GM12891 (cell line): Measurements from ENCODE around the gene CERS6. TPM values are rescaled to one million over a fixed set of nuclear protein-coding genes. Genes with fewer than 3 reads are reported as not detected.
"Not testable (repeated sequence)": the region's sequence is repeated elsewhere in the genome, so short reads cannot be mapped to it uniquely, and the experiment has no call there.

Experiments
- DNase-seq: peaks from one replicate; pipeline ENCODE4 v3.0.0; 2011; ENCODE audit warnings: low spot score; ENCODE audit not compliant: insufficient read length
- FAIRE-seq: peaks from 2 replicates; lab custom pipeline; 2011; peaks lifted over from hg19 to GRCh38; lab: Jason Lieb, UNC
- PAX5 ChIP-seq: IDR thresholded peaks from 2 replicates; pipeline ENCODE4 v1.6.1; 2011; ENCODE audit warnings: low read length, moderate library complexity, mild to moderate bottlenecking; ENCODE audit not compliant: insufficient read depth, severe bottlenecking
- POLR2A ChIP-seq: IDR thresholded peaks from 2 replicates; pipeline ENCODE4 v1.6.1; 2011; ENCODE audit warnings: low read depth, low read length, control low read depth
- POLR2AphosphoS5 ChIP-seq: IDR thresholded peaks from 2 replicates; pipeline ENCODE4 v1.6.1; 2011; ENCODE audit warnings: low read depth, low read length, control low read depth
- POU2F2 ChIP-seq: IDR thresholded peaks from 2 replicates; pipeline ENCODE4 v1.6.1; 2011; ENCODE audit warnings: low read depth, mild to moderate bottlenecking, control low read depth, low read length, moderate library complexity
- SPI1 ChIP-seq: IDR thresholded peaks from 2 replicates; pipeline ENCODE4 v1.6.1; 2011; ENCODE audit warnings: low read depth, low read length, control low read depth
- TAF1 ChIP-seq: IDR thresholded peaks from 2 replicates; pipeline ENCODE4 v1.6.1; 2011; ENCODE audit warnings: low read depth, low read length, control low read depth
- polyA plus RNA-seq: library from polyadenylated mRNA; unstranded; fragments of >200 nt; gene quantifications from one replicate; pipeline ENCODE4 v1.2.1, GENCODE V29; 2012; ENCODE audit warnings: low read depth, missing spikeins, inconsistent platforms; ENCODE audit not compliant: missing spikeins

CERS6 gene
- polyA plus RNA-seq = 1.7 TPM

DNA sequence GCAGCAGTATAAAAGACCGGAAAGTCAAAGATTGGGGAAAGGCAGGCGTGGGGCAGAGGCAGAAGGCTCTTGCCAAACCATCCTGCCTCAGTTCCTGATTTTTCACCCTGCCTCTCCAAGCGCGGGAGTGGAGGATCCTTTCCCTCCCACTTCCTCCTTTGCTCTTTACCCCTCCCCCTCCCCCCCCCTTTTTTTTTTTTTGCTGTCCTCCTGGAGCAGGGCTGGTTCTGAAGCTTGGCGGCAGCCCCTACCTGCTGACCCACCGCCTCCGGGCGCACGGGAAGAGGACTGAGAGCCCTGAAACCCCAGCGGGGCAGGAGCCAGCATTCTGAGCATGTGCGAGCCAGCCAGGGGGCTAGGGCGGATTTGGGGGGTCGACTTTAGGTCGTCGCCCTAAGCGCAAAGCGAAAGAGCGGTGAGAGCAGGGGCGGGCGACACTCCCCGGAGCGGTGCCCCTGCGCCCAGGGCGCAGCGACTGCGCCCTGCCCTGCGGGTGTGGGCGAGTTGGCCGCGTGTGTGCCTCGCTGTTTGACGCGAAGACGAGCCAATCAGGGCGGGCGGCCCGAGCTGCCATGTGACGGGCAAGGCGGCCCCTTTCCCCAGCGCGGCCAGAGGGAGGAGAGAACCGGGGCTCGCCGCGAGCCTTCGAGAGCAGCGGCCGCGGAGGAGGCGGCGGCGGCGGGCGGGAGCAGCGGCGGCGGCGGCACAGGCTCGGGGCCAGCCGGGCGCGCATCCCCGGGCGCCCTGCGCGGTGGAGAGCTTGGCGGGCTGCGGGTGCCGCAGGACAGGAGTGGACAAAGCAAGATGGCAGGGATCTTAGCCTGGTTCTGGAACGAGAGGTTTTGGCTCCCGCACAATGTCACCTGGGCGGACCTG, at the start of gene CERS6:
TSS of gene CERS6 (plus strand) at position 628 of the 876 bp plus-strand sequence. CDS start at position 805, 177 bp downstream.
- FAIRE-seq = peak; percentile 76
- DNase-seq = peak; percentile 68
- TF ChIP-seq SPI1 (peak; percentile 56), TAF1 (no peak), POU2F2 (no peak)

GRCh38 chr2:168412301-168412700, 43.8 kb upstream of the CERS6 start:
- DNase-seq, FAIRE-seq: not testable (repeated sequence)

GRCh38 chr2:168413101-168413500, 43.0 kb upstream of the CERS6 start:
- not testable (repeated sequence) for DNase-seq, FAIRE-seq

DNA sequence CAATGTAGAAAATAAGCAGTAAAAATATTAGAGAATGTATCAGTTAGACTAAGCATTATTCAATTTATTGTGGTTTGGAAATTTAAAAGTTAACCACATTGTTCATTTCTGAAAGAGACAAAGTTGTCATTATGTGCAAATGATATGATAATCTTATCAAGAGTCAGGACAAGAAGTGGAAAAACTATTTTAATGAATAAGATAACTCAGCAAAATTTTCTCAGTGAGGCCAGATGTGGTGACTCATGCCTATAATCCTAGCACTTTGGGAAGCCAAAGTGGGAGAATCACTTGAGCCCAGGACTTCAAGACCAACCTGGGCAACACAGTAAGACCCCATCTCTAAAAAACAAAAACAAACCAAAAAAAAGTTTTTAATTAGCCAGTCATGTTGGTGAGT, 39.5 kb upstream of the CERS6 start:
- TF ChIP-seq SPI1 = no peak
- TF ChIP-seq TAF1 = no peak
- no peak for TF ChIP-seq POLR2AphosphoS5
- no peak for TF ChIP-seq POLR2A
- DNase-seq (no peak), FAIRE-seq (no peak)

DNA sequence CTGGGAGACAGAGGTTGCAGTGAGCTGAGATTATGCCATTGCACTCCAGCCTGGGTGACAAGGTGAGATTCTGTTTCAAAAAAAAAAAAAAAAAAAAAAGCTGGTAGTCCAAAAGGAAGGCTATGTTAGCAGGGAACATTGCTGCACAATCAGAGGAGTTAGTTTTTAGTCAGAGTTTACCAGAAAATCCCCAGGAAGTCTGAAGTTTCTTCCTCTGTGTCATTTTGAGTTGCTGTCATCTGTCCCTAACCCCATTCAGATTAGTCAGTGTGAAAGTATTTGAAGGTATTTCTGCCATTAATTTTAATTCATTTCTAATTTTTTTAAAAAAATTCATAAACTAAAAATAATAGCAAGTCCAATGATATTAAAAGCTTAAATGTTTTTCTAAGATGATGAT, 33.5 kb upstream of the CERS6 start:
- no peak for DNase-seq
- no peak for TF ChIP-seq SPI1
- no peak for TF ChIP-seq PAX5
- TF ChIP-seq POLR2AphosphoS5 = no peak
- no peak for TF ChIP-seq POLR2A
- no peak for TF ChIP-seq POU2F2
- no peak for TF ChIP-seq TAF1
- no peak for FAIRE-seq

DNA sequence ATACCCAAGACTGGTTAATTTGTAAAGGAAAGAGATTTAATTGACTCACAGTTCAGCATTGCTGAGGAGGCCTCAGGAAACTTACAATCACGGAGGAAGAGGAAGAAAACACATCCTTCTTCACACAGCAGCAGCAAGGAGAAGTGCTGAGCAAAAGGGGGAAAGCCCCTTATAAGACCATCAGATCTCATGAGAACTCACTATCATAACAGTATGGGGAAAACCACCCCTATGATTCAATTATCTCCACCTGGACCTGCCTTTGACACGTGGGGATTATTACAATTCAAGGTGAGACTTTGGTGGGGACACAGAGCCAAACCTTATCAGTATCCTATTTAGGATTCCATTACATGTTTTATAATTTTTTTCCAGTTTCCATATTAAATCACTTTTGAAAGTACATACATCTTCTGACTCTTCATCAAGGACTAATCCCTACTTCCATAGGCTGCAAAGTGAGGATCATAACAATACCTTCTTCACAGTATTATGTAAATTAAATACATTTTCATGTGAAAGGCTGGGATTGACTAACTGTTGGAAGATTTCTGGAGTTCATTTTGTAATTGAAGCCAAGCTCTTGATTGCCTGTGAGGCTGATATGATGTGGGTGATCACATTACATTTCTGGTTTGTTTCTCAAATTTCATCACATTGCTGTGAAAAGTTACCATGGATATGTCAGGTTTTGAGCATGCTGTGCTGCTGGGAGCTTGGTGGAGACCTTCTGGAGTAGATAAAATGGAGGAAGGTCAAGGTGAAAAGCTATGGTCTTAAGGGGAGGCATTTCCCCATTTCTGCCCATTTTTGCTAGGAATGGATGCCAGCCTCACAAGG, 31.7 kb upstream of the CERS6 start:
- TF ChIP-seq SPI1 (no peak), POLR2A (no peak), TAF1 (no peak), POLR2AphosphoS5 (no peak)
- FAIRE-seq = no peak
- DNase-seq = no peak

DNA sequence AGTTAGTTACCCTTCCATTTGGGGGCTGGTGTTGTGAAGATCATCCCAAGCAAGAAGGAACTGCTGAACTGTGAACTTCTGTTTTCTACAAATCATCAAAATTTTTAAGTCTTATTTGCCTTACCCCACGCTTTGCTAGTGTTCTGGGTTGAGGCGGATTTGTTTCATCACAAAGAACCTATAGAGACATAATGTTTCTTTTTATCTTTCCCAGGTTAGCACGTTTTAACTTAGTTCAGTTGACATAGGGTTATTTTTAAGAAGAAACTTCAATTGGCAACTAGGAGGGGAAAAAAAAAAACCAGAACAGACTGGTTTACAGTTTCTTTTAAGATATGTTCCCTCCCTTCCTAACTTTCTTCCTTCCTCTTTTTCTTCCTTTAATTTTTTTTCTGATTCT, 31.1 kb upstream of the CERS6 start:
- FAIRE-seq (no peak), DNase-seq (no peak)
- TF ChIP-seq POLR2A (no peak), PAX5 (no peak), SPI1 (no peak), POLR2AphosphoS5 (no peak), TAF1 (no peak), POU2F2 (no peak)

DNA sequence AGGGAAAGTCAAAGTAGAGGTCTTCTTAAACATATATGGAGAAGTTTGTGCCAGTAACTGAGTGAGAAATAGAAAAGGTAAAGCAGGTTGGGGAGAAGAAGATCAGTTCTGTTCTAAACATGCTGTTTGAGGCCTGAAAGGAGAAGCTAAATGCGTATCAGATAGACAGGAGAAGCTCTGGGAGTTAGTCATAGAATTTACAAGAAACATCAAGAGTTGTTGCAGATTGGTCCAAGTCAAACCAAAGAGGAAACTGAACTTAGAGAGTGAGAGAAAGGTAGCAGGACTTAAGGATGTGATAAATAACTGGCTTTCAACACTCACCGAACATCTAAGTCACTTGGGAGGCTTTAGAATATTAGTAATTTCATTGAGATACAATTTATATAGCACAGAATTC, 29.2 kb upstream of the CERS6 start:
- DNase-seq = no peak
- FAIRE-seq = no peak
- TF ChIP-seq PAX5 (no peak), TAF1 (no peak), POLR2AphosphoS5 (no peak), SPI1 (no peak), POU2F2 (no peak), POLR2A (no peak)

GRCh38 chr2:168427451-168427850, 28.6 kb upstream of the CERS6 start:
- FAIRE-seq = no peak
- DNase-seq = no peak
- no peak for TF ChIP-seq SPI1
- no peak for TF ChIP-seq POU2F2
- no peak for TF ChIP-seq PAX5
- no peak for TF ChIP-seq POLR2AphosphoS5
- TF ChIP-seq POLR2A = no peak
- no peak for TF ChIP-seq TAF1

DNA sequence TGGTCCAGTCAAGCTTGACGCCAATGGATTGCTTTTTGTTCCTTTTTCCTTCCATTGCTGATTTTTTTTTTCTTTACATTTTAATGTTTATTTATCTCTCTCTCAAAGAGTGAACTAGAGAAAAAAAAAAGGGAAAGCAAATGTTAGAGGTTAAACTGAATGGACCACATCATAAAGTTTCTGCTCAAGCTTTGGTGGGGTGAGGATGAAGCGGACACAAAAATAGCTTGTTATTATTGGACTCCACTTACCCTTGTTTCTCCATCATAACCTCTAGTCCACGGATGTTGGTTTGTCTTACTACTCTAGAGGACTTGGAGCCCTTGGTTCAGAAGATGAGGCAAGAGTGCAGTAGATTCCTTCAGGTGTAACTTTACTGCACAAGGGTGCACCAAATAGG, 27.6 kb upstream of the CERS6 start:
- DNase-seq = no peak
- TF ChIP-seq POLR2A = no peak
- TF ChIP-seq POLR2AphosphoS5 = no peak
- TF ChIP-seq SPI1 = no peak
- TF ChIP-seq POU2F2 = no peak
- no peak for TF ChIP-seq TAF1
- no peak for TF ChIP-seq PAX5
- no peak for FAIRE-seq
